HL-60/S4 treated with phorbol 12-myristate 13-acetate at 8.2 ng/mL for 4 days and 3 days (cell line): ENCODE measurements around the gene OPCML.

Experiments
- in situ Hi-C: fragments of 300-500 bp; cut with MboI; formaldehyde crosslinking; loops from 2 replicates; pipeline ENCODE4 v1.15.0; 2022; ENCODE audit warnings: low sequenced_read_pairs

Gene OPCML

DNA sequence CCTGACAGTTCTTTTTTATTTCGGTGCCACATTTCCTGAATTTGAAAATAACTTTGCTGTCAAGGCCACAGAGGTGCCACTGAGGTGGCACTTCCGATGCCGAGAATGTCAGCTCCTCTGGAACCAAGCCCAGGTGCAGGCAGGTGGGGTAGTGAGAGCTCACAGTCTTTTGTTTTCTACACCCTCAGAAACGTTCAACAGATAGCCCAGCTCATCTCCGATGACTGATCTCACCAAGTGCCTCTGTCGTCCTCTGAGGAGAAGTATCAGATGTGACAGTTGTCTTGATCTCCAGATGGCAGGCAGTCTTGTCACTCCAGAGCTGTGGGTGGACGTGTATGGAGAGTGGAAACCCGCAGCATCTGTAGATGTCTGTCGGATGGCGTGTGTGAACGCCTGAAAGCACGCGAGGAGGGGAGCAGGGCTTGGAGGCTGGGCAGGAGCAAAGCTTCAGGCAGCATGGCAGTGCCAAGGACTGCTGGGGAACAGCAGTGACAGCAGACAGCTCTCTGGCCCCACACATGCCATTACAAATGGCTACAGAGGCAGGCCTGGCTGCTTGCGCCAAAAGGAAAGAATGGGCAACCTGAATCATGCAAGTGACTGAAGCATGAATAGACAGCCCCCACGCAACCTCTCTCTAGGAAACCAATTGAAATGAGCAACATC, 877.0 kb downstream of the OPCML start:
- in situ Hi-C loops: no loop called here

DNA sequence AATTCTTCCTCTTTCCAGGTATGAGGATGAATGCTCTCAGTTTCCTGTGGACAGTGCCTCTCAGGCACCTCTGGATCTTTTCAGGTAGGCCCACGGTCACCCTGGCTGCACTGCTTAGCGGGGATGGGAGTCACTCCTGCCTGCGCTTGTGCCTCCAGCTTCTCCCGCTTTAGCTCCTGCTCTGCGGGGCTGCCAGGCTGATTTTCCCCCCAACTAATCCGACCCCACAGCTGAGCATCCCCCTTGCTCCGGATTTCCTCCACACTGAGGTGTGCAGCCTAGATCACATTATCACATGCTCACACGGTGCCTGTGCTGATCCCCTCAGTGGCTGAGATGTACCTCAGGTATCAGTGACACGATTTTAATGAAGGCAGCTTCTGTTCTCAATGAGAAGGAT, 879.1 kb downstream of the OPCML start:
- in situ Hi-C loops: no loop called here

DNA sequence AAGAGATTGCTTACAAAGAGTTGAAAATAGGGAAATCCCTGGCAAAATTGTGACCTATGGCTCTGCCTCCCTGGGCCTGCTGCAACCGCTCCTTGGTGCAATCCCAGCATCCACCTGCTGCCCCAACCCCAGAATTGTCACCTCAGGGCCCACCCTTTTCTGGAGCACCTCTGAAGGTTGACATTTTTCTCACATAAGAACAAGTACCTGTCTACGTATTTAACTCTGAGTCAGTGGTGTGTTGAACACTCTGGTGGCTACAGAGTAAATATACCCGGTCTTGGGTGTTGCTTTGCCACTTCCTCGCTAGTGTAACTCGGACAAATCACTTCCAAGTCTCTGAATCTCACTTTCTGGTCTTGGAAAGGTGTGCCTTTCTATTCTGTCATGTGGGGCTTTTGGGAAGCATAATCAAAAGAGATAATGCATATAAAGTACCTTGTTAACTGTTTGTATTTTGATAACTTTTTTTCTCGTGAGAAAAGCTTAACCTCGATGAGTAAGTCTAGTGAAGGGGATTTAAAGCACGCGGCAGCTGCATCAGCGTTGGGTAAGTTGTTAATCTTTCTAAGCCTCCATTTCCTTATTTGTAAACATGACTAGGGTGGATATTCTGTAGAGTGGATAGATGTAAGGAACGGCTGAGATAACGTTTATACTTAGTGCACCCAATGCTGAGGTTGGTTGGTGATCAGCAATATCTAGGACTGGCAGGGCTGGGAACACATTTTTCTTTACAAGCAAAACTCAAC, 881.2 kb downstream of the OPCML start:
- in situ Hi-C loops: no loop called here

DNA sequence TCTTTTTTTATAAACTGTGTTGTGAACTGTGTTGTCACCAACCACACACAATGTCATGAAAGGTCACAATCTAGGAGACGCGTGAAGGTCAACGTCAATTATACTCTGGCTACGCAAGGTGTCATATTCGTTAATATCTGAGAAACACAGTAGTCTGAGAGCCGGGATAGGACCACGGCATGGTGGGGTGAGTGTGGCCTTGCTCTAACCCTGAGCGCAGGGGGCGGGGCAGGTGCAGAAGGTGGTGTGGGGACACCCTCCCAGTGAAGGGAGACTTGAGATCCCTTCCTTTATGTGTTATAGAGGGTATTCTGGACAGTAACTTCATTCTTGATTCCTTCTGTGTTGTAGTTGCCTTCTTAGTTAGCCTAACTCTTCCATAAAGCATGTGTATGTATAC, 883.0 kb downstream of the OPCML start:
- in situ Hi-C loops: no loop called here

DNA sequence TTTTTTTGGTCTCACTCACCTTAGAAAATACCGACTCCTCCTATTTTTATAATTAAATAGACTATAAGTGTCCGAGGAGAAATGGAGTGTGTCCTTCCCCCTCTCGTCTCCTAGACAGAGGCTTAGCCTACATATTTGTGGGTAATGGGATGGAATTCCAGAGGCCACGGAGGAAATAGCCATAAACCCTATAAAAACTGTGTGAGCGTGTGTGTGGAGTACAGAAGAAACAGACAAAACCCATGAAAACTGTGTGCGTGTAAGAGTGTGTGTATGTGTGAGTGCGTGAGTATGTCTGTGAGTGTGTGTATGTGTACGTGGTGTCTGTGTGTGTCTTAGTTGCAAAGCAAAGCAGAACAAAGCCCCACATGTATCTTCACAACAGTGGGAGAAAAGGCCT, 883.5 kb downstream of the OPCML start:
- in situ Hi-C loops: no loop called here

DNA sequence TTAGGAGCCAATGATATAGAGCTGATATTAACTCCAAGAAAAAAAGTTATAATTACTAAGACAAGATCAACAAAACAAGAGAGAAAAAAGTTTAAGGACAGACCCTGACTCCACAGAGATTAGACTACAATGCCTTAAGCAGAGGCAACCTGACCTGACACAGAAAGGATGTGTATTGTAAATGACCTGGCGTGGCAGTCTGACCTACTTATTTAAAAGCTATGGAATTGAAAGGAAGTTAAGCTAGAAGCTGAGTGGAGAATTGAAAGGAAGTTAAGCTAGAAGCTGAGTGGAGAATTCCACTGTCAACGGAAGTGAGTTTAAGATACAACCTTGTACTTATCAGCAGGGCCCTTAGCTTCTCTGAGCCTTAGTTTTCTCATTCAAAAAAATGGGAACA, 885.4 kb downstream of the OPCML start:
- in situ Hi-C loops: no loop called here

DNA sequence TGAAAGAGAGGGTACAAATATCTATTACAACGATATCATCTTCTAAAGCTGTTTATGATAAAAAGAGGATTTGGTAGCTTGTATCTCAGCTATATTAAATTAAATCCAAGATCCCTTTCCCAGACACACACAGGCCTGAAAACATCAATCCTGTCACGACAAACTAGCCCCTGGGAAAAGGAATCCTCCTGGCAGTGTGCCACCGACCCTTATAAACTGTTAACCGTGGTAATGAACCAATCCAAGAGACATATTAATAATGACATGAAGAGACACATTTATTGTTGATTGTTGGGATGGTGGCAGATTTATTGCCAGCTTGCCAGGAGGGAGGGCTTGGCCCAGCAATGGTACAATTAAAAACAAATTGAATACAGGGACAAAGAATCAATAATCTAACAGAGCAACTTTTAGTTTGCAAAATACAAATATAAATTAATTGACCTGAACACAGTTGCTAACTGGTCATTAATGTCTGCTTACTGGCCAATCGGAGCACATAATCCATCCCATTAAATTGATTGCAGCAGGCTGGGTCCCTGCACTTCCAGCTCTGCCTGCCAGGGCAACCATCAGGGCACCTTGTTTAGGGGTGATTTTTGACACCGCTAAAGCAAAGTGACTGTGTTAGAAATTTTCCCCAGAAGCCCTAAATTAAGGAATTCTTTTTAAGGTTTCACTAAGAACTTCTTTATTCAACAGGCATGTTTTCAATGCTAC, 887.6 kb downstream of the OPCML start:
- in situ Hi-C loops: no loop called here

DNA sequence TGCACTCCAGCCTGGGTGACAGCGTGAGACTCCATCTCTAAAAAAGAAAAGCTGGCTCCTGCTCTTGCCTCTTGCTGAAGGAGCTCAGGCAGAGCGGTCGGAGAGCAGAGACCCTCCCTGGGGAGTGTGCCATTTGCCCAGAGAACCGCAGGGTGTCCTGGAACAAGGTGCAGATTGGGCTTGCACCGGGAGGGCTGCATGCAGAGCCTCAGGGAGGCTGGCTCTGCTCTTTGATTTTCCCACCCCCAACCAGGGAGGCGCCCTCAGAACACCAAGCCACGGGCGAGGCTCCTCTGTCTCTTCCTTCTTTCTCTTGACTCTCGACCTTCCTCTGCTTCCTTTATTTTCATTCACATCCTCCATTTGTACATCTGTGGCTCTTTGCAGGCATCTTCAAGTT, 889.1 kb downstream of the OPCML start:
- in situ Hi-C loops: no loop called here

DNA sequence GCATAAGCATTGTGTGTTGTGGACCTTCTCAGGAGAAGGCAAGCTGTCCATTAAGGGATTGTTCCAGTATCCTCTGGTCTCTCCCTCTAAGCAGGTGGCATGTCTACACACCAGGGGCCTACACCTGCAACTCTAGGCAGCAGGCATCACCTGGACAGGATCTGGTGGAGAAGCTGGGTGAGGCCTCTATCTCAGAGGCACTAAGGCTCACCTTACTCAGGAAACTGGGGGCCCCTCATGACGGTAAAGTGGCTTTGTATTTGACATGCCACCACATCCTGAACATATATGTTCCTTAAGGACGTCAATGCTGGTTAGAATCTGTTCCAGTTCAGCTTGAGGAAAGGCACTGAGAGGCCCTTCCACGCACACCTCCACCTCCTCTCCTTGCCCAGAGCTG, 891.3 kb downstream of the OPCML start:
- in situ Hi-C loops: no loop called here

DNA sequence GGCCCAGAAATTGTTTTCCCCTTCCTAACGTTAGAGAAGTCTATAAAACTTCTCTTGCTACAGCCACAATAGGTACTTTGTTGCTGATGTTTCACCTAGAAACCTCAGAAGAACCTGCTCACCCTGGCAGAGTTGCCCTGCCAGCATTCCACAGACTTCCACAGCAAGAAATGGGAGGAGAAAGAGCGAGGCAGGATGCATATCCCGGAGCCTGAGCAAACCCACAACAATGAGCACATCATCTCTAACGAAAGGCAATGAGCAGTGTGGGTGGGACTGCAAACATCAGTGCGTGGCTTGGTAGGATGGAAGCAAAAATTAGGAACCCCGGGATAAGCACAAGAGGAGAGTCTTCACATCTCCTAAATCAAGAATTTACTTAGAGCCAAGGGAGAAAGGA, 892.3 kb downstream of the OPCML start:
- in situ Hi-C loops: no loop called here

DNA sequence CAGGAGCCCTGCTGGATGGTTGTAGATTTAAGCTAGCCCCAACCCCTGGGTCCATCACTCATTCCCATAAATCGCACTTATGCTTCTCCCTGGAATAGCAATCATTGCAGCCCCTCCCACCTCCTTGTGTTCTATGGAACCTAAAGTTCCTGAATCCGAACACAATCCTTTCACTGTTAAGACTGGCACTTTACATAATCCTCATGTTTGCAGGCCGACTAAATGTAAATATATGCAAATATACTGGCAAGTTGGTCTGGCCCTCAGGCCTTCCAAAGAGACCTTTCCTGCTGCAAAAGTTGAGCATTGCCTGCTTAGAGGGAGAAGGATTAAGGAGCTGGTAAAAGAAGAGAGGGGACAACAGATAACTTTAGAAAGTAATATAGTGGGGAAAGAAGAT, 892.9 kb downstream of the OPCML start:
- in situ Hi-C loops: no loop called here

DNA sequence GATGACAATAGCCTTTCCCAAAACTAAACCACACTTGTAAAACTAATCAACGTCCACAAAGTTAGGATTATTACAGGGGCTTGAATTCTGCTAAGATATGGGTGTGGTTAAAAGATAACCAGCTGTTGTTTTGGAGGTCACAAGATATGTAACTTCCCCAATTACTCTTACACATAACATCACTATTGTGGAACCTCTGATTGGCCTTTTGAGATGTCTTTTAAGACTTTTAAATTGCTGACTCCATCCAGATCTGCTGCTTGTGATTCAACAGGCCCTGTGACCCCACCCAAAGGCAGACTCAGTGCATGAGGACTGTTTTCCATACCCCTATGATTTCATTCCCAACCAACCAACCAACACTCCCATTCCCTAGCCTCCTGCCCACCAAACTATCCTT, 893.9 kb downstream of the OPCML start:
- in situ Hi-C loops: no loop called here

DNA sequence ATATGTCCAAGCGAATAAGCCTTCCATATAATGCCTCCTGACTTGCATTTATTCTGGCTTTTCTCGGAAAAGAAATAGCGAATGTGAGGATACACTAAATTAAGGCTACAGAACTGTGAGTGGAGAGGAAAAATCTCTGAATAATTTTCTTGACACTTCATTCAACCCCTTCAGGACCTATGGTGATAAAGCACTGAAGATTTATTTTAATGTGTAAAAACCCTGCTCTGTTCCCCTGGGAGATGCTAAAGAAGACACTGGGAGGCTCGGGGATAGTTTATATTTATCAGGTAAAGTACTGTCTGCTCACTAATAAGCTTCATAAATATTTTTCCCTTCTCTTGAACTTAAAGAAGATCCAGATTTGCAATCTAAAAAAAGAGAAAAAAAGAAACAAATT, 895.8 kb downstream of the OPCML start:
- in situ Hi-C loops: no loop called here

DNA sequence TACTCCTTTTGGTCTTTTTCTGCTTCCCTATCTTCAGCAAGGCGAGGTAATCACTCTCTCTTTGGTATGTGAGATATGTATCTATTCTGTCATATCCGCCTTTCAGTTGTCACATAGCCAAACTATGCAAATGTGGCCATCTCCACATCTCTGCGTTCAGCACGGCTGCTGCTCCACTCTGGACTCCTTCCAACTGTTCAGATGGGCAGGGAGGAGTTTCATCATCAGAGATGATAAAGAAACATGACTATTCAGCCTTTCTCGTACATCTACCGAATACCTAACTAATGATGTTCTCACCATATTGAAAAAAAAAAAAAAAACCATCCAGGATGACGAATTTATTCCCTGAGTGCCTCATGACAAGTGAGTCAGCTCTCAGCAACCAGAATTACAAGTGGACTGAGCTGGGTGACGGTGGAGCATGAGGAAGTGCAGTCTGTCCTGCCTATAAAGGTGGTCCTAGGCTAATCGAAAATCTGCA, 899.6 kb downstream of the OPCML start:
- in situ Hi-C loops: no loop called here

DNA sequence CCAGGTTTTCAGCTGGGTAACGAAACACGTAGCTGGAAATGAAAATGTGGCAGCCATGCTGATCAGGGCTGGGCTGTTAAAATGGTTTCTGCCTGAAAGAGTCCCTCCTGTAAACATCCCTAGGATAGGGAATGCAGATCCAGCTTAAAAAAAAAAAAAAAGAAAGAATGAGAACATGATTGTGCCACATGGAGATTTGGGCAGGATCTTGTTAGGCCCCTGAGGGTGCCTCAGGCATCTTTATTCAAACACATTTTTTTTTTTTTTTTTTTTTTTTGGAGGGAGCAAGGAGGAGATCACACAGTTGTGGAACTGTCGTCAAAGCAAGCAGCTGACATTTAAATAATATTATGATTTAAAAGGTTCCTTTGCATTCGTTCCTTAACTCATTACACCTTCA, 900.3 kb downstream of the OPCML start:
- in situ Hi-C loops: no loop called here

DNA sequence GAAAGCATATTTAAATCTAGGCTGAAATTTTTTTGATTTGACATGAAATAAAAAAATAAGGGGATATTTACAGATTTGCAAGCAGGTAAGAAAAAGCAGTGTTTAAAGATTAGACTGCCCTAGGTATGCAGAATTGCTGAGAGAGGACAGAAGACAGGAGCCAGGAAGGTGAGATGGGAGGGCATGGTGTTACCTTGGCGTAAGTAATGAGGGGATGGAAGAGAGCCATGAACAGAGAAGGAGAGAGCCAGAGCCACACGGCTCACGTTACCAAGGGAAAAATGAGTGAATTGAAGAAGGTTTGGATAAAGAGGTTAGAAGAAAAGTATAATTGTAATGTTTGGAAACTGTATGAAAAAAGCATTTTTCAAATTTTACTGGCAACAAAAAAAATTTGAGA, 904.3 kb downstream of the OPCML start:
- in situ Hi-C loops: no loop called here

DNA sequence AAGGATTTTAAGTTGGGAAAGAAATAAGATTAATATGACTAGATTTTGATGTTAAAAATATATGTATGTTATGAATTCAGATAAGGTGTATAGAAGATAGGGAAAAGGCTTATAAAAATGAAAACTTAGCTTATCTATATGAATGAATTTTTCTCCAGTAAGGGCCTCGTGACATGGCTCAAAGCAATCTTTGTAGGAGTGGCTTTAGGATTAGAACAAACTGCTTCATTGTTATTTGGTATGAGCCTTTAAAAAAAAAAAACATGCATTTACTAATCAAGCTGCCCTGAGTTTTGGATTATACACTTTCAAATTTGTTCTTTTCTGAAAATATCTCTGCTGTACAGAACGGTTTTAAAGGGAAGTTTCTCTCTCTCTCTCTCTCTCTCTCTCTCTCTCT, 905.9 kb downstream of the OPCML start:
- in situ Hi-C loops: no loop called here

DNA sequence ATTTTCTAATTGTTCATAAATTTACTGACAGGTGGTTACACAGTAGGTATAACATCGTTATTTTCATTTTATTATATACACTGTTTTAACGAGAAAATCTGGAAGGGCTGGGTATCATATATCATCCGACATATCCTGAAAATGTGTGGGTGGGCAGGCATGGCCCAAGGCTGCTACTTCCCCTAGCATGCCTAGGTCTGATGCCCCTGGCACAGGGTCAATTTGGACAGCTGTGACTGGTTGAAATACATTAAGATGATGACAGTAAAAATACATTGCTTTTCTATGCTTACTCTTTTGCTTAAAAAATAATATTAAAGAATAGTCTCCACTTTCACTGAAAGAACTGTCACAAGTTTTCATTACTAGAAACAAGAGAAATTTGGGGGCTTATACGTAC, 908.8 kb downstream of the OPCML start:
- in situ Hi-C loops: no loop called here

DNA sequence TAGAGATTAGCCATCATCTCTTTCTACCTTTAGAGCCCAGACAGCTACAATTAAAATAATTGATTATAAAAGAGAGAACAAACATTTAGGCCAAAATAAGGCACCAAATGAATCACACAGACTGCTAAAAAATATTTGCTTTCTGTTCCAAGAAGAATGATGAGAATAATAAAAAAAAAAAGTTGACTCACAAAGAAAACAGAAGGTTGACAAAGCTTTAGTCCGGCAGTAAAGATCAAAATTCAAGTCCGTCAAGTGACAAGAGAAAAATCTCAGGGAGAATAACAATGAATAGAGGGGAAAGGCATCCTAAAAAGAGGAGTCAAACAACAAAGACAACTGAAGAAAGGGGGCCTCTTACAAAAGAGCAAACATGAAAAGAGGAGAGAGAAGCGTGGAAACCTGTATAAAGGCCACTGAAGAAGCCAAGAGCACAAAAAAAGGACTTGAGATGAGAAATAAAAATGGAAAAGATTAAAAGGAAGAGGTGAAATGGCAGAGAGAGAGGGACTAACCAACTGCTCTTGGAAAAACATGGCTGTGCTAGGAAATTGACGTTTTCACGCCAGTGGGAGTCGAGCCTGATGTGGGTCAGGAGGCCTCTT, 910.2 kb downstream of the OPCML start:
- in situ Hi-C loops: no loop called here

DNA sequence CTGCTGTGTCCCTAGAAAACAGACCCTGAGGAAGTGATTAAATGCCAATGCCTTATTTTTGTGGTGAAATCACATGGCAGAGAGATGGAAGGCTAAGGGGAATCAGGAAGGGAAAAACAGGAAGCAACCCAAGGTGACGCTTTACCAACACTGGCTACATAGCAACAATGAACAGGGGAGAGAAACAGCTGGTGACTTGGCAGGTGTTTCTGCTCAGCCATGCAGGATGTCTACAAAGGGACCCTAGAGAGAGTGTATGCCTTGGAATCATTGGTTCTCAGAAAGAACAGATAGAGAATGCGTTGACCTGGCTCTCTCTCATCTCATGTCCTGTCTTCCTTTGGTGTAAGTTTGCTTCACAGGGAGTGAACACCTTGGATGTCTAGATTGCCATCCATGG, 911.9 kb downstream of the OPCML start:
- in situ Hi-C loops: no loop called here

DNA sequence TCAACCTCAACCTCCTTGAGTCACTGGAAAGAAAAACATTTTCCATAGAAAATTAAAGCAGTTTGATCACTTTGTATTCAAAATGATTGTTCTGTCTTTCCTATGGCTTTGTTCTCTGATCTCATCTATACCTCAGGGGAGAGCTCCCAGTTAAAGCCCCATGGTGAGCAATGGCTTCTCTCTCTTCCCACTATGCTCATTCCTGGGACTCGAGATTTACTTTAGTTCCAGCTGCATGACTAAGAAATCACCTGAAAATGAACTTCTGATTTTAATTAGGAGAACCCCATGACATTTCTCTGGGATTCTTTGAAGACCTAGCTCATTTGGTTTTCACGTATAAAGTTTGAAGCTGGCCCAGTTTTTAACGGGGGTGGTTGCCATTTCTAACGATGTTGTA, 921.5 kb downstream of the OPCML start:
- in situ Hi-C loops: no loop called here

DNA sequence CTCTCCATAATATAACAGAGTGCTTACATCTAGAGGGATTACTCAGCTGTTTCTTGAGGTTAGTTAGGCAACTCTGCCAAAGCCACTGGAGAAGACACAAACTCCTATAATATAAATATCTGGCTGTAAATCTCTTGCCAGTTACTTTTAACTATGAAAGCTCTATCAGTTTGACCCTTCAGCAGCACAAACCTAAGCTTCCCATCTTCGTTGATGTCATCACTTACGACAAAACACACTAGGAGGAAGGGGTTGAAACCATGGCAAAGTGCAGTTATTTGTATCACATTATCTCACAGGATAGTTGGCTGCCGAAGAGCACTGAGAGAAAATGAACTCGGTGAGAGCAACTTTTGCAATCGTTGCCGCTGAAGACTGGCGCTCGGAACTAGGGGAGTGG, 922.1 kb downstream of the OPCML start:
- in situ Hi-C loops: no loop called here
